D341Med (cell line): ENCODE measurements around the gene CEND1.

Experiments used
- DNase-seq: peaks from one replicate; pipeline ENCODE4 v3.0.0; 2012; ENCODE audit warnings: low spot score

CEND1 gene

GRCh38 chr11:789943-790342 is at the start of gene CEND1:
Gene CEND1 (minus strand): TSS chr11:790090. CDS start chr11:788576, 1,514 bp downstream.
- peak; percentile 81 for DNase-seq

- no peak for DNase-seq
Observed at GRCh38 chr11:839280-839623, 49.4 kb upstream of the CEND1 start.

- no peak for DNase-seq
Observed at GRCh38 chr11:838441-839279, 48.8 kb upstream of the CEND1 start.

GRCh38 chr11:837990-838307 is 48.1 kb upstream of the CEND1 start:
- no peak for DNase-seq

GRCh38 chr11:837189-837989 is 47.5 kb upstream of the CEND1 start:
- no peak for DNase-seq

GRCh38 chr11:836700-837099 is 46.8 kb upstream of the CEND1 start:
- no peak for DNase-seq

- DNase-seq, result no peak
Observed at GRCh38 chr11:836274-836673, 46.4 kb upstream of the CEND1 start.

- DNase-seq, result peak; percentile 60
Observed at GRCh38 chr11:834371-835316, 44.8 kb upstream of the CEND1 start.

- DNase-seq, result no peak
Observed at GRCh38 chr11:833849-834311, 44.0 kb upstream of the CEND1 start.

- DNase-seq, result peak; percentile 64
Observed at GRCh38 chr11:833114-833791, 43.4 kb upstream of the CEND1 start.

GRCh38 chr11:832529-833113 is 42.7 kb upstream of the CEND1 start, which contains the start of gene CD151:
Gene CD151 (plus strand): TSS chr11:832952. CDS start chr11:836070, 3,118 bp downstream.
- peak; percentile 84 for DNase-seq

- DNase-seq, result no peak
Observed at GRCh38 chr11:831961-832528, 42.2 kb upstream of the CEND1 start.

GRCh38 chr11:831118-831864 is 41.4 kb upstream of the CEND1 start:
- no peak for DNase-seq

- peak; percentile 92 for DNase-seq
Observed at GRCh38 chr11:830295-831117, 40.6 kb upstream of the CEND1 start.

GRCh38 chr11:829847-830294 is 40.0 kb upstream of the CEND1 start:
- no peak for DNase-seq

- no peak for DNase-seq
Observed at GRCh38 chr11:829176-829846, 39.4 kb upstream of the CEND1 start.

GRCh38 chr11:828506-829175 is 38.8 kb upstream of the CEND1 start:
- no peak for DNase-seq

GRCh38 chr11:827897-828192 is 38.0 kb upstream of the CEND1 start, which contains the start of gene CRACR2B:
Gene CRACR2B (plus strand): TSS chr11:827919. CDS start chr11:828608, 689 bp downstream.
- no peak for DNase-seq
